Measurements from ENCODE around the gene RAD52.
"Not testable (repeated sequence)": the region's sequence is repeated elsewhere in the genome, so short reads cannot be mapped to it uniquely, and the experiment has no call there.

The RAD52 gene

DNA sequence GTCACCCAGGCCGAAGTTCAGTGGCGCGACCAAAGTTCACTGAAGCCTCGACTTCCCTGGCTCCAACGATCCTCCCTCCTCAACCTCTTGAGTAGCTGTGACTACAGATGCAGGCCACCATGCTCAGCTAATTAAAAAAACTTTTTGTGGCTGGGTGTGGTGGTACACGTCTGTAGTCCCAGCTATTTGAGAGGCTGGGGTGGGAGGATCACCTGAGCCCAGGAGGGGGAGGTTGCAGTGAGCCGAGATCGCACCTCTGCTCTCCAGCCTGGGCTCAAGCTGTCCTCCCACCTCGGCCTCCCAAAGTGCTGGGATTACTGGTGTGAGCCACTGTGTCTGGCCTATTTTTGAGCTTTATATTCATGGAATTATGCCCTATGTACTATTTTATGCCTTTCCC lies 18.1 kb upstream of the RAD52 start:
- no peak for DNase-seq (ENCODE audit: low spot score)

DNA sequence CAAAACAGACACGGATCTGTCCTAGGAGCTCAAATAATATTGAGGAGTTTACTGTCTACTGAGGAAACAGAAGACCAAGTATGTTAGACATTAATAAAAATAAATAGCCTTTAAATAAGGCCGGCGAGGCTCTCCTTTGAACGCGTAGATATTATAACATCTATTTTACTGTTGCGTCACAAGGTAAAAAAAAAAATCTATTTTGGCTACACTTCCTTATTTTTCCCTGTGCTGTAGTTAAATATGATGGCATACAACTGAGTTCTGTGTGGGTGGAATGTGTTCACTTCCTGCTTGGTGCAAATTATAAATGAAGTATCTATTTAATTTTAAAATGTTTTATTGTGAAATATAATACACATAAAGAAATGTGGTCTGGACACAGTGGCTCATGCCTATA lies 17.2 kb upstream of the RAD52 start:
- DNase-seq (ENCODE audit: low spot score): no peak

DNA sequence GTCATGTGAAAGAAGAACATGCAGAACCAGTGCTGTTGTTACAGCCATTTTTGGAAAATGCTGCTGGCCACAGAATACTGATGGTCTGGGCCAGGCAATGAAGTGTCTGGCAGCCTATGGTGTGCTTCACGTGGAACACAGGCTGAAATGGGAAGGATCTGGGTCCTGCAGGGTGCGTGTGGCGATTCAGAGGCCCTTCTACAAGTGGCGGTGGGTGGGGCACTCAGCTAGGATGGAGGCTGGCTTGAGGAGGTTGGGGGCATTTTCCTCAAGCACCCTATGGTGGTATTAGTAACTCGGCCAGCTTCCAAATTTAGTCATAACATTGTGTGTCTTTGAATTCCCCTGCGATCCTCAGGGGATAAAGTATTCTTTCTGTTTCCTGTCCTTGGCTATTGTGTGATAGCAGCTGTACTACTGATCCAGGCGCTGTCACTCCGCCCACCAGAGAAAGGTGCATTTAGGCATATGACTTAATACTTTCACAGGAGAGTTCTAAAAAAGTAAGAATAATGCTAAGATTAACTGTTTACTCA lies 9.2 kb upstream of the RAD52 start:
- DNase-seq (ENCODE audit: low spot score): no peak

DNA sequence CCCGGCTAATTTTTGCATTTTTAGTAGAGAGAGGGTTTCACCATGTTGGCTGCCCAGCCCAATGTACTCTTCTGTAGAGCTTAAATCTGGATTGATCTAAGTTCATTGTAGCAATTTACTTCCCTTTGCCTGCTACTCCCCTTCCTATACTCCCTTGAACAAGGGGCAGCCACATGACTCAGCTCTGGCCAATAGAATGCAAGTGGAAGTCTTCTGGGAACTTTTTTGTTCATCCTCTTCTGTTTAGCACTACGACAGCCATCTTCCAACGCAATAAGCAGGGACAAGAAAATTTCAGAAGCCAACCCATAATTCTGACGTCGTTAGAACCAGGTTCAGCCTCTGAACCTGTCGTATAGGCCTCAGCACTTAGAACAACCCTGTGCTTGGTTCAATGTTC lies 6.4 kb upstream of the RAD52 start:
- DNase-seq (ENCODE audit: low spot score): no peak

DNA sequence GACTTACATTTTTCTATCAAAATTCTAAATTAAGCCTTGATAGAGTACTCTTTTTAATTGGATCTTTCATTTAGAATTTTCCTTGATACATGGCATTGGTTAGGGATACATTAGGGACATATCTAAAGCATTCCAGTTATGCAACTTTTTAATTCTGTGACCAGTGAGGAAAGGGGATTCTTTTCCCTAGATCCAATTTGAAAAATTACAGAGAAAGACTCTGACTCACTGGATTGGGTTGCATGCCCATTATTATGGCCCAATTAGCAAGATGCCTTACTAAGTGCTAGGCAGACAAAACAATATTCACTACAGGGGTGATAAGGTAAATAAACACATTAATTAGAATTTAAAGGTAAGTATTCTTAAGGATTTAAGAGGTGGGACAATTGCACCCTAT lies 5.2 kb upstream of the RAD52 start:
- DNase-seq (ENCODE audit: low spot score): no peak

DNA sequence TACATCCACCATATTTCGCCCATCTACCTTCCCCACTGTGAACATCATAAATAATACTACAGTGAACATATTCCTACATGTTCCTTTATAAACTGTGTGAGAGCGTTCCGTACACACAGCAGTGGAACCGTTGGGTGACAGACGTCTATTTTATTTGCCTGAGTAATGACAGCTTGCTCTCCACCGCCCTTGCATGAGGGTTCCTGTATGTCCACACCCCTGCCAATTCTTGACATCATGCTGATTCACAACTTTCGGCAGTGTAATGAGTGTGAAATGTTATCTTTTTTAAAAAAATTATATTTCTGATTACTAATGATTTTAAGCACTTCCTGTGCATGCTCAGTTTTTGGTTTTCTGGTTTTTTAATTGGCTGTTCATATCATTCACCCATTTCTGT lies 4.3 kb upstream of the RAD52 start:
- peak; percentile 97 for DNase-seq (ENCODE audit: low spot score)

DNA sequence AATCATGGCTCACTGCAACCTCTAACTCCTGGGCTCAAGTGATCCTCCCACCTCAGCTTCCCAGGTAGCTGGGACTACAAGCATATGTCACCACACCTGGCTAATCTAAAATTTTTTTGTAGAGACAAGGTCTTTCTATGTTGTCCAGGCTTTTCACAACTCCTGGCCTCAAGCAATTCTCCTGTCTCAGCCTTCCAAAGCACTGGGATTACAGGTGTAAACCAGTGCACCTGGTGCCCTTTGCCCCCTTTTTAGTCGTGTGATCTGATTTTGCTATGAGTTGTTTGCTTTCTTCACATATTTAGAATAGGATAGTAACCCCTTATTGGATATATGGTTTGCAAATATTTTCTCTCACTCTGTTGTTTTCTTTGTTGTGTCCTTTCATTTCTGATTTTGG lies 1.7 kb upstream of the RAD52 start:
- no peak for DNase-seq (ENCODE audit: low spot score)

DNA sequence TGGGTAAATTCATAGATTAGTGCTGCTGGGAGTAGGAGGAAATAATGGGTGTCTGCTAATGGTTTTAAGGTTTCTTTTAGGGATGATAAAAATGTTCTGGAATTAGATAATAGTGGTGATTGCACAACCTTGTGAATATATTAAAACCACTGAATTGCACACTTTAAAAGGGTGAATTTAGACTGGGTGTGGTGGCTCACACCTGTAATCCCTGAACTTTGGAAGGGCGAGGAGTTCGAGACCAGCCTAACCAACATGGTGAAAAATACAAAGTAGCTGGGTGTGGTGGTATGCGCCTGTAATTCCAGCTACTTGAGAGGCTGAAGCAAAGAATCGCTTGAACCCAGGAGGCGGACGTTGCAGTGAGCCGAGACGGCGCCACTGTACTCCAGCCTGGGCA lies 1.3 kb downstream of the RAD52 start:
- DNase-seq (ENCODE audit: low spot score): no peak

DNA sequence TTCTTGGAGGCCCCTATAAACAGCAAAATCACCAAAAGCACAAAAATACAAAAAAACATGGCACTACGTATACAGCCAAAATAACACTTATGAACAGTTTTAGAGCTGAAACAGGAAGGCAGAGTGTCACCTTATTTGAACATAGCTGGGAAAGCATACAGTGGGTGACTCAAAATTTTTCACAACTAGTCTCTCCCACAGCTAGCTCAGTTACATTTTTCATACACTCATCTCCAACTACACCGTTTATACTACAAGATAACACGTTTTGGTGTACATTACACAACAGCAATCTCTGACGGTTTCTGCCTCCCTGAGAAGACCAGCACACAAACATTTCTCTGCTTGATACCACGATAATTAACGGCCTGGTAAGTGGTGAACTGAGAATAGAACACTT lies 2.9 kb downstream of the RAD52 start:
- peak; percentile 32 for DNase-seq (ENCODE audit: low spot score)

DNA sequence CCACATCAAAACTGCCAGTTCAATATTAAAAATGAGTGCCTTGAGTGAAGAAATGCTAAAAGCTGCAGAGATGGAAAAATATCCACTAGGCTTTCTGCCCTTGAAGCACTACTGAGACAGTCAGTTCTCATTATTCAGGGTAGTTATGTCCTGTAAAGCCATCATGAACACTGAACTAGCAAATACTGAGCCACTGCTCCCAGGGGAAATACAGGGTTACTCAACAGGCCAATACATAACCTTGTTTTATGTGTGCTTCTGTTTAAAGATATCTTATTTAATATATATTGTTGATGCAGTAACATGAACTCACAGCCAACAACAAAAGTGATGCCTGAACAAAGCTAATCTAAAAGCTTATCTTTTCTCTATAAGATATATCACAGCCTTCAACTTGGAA lies 3.3 kb downstream of the RAD52 start:
- DNase-seq (ENCODE audit: low spot score): no peak

DNA sequence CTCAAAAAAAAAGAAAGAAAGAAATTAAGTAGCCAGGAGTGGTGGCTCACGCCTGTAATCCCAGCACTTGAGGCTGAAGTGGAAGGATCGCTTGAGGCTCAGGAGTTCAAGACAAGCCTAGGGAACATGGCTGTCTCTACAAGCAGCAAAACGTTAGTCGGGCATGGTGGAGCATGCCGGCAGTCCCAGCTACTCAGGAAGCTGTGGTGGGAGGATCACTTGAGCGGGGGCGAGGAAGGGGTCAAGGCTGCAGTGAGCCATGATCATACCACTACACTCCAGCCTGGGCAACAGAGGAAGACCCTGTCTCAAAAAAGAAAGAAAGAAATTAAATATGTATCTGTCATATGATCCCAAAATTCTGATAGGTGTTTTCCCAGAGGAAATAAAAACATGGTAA lies 5.3 kb downstream of the RAD52 start:
- DNase-seq (ENCODE audit: low spot score): no peak

DNA sequence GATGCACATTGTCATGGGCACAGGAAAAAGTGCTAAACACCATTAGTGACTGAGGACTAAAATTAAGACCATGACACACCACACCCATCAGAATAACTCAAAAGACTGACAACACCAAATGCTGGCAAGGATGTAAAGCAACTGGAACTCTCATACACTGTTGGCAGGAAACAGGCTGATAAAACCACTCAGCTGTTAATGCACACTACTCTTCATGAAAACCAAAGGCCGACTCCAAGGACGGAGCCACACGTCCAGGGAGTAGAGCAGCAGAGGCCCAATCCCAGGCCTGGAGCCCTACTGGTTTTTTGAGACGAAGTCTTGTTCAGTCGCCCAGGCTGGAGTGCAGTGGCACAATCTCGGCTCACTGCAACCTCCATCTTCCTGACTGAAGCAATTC lies 6.4 kb downstream of the RAD52 start:
- no peak for DNase-seq (ENCODE audit: low spot score)

DNA sequence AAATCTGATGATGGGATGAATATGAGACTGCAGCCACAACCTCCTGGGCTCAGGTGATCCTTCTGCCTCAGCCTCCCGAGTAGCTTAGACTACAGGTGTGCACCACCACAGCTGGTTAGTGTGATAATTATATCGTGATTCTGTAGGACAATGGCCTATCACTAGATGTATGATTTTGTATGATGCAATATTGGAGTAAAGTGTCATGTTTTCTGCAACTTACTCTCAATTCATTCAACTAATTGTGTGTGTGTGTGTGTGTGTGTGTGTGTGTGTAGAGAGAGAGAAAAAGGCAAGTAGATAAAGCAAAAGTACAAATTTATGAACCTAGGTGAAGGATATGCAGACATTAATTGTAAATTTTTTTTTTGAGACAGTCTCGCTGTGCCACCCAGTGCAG lies 10.7 kb downstream of the RAD52 start:
- no peak for DNase-seq (ENCODE audit: low spot score)

DNA sequence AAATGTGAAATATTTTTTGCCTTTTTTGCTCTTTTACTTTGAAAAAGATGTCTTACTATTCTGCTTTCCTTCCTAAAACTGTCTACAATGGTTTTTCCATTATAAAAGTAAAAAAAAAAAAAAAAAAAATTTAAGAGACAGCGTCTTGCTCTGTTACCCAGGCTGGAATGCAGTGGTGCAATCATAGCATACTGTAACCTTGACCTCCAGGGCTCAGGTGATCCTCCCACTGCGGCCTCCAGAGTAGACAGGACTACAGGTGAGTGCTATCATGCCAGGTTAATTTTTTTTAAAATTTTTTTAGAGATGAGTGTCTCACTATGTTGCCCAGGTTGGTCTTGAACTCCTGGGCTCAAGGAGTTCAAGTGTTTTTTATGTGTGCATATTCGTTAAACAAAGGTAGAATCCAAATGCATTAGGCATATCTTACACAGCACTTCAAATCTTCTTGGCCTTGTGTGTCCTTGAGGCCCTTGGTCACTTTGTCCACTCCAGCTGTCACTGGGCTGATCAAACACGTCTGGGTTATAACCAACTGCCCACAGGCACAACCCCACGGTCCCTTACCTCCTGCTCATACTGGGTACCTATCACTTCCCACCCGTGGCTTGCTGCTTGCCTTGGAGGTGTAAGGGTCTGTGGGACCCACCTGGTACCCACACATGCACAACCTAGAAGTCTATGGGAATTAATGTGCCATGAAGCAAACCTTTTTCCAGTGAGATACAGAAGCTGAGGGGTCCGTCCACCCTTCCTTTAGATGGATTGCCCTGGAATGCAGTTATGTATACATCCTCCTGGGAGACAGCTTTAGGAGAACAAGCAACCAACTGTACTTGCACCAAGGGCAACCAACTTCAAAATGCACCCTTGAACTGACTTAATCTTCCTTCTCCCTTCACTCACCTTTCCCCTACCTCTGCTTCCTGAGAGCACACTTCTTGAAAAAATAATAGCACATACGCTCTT lies 12.8 kb downstream of the RAD52 start:
- DNase-seq (ENCODE audit: low spot score): no peak

DNA sequence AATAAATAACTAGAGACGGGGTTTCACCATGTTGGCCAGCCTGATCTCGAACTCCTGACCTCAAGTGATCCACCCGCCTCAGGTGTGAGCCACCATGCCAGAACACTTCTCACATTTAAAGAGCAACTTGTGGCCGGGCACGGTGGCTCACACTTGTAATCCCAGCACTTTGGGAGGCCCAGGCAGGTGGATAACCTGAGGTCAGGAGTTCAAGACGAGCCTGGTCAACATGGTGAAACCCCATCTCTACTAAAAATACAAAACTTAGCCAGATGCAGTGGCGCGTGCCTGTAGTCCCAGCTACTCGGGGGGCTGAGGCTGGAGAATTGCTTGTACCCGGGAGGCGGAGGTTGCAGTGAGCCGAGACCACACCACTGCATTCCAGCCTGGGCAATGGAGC lies 13.6 kb downstream of the RAD52 start:
- not testable (repeated sequence) for DNase-seq (ENCODE audit: low spot score)

DNA sequence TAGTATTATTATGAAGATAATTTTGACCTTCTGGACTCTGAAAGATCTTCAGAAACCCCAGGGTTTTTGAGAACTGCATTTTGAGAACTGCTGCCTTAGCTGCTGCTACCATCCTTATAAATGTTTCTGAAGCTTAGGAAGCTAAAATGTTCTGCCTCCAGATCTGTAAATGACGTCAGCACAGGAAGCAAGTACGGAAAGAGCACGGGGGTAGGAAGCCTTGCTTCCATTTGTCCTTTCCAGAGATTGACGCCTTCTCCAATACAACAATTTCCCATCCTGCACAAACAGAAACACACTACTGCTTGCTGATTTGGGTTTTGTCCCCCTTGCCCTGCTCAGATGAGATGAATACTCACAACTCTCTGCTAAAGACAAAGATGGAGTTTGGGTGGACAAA lies 17.9 kb downstream of the RAD52 start:
- no peak for DNase-seq (ENCODE audit: low spot score)

DNA sequence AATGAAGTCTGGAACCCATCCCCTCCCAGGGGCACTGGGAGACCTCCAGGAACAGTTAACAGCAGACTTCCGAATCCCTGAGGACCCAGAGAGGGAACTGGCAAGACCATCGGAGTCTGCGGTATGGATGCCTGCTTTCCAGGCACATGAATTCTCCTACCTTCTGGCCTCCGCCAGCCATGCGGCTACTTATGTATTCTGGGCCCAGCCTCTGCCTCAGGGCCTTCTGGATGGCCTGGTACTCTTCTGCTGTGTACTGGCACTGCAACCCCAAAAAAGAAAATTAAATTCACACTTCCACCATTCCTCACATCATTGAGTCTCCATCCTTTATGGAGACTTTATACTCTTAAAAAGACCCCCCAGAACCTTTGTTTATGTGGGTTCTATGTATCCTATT lies 18.4 kb downstream of the RAD52 start:
- DNase-seq (ENCODE audit: low spot score): no peak

DNA sequence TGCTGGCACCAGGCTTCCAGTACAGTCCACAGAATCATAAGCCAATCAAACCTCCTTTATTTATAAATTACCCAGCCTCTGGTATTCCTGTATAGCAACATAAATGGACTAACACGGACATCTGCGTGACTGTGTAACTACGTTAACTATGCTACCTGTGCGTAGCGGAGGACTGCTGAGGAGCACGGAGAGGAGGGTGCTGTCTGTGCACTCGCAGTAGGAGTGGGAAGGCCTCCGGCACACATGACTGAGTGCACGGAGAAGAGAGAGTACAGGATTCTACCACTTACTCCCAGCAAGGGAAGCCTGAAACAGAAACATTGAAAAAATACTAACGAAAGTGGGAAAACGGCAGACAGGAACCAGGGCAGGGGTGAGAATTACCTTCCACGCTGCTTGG lies 22.9 kb downstream of the RAD52 start:
- no peak for DNase-seq (ENCODE audit: low spot score)

DNA sequence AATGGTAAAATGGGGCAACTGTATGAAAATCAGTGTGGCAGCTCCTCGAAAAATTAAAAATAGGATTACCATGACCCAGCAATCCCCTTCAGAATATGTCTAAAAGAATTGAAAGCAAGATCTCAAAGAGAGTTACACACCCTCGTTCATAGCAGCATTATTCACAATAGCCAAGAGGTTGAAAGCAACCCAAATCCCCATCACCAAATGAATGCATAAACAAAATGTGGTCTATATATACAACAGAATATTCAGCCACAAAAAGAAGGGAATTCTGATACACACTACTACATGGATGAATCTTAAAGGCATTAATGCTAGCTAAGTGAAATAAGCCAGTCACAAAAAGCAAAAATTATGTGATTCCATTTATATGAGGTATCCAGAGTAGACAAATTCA lies 27.2 kb downstream of the RAD52 start:
- DNase-seq (ENCODE audit: low spot score): no peak

DNA sequence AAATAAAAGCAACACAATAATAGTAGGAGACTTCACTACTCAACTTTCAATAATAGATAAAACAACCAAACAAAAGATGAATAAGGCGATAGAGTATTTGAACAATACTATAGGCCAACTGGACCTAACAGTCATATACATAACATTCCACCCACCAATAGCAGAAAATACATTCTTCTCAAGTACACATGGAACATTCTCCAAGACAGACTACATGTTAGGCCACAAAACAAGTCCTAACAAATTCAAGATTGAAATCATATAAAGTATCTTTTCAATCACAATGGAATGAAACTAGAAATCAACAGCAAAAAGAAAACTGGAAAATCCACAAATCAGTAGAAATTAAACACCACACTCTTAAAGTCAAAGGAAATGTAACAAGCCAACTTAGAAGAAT lies 28.8 kb downstream of the RAD52 start:
- DNase-seq (ENCODE audit: low spot score): no peak

DNA sequence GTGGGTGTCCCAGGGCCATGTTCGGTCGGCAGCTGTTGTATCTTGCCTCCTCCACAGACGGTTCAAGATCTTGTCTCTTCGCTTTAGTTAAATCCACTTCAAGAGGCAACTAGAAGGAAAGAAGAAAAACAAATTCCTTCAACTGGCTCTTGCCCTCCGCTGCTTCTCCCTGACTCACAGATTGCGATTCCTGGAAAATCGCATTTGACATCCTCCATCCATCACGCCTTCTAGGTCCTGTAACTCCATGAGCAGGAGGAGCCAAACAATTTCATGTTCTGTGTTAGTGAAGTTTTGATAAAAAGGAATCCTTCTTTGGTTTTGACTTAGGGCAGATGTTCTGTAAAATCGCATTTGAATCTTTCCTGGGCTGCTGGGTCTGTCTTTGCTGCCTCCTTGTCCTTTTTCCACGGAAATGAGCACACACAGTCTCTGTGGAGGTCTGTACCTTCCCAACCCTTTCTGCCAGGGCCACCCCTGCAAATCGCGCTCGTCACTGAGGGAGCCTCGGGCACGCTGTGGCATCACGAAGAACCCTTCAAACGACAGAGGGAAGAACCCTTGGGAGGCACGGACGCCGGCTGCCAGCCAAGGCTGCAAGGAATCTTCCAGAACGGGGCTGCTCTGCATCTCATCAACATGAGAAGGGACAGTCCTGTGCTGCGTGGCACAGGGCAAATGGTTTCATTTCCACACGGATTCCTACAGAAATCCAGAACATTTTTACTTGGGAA lies 32.6 kb downstream of the RAD52 start:
- no peak for DNase-seq (ENCODE audit: low spot score)

DNA sequence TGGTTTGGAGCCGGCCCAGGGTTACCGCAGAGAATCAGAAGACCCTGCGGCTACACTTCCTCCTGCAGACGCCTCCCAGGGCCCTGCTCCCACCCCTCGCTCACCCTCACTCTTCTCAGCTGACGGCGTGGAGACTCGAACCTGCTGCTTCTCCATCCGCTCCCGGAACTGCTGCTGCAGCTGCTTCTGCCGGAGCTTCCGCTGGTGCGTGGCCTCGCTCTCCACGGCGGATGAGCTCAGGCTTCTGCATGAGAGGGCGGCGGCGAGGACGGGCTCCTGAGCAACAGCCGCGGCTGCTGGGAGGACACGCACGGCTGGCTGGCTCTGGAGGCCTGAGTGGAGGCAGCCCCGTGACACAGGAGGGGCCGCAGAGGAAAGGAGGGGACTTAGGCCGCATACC lies 33.3 kb downstream of the RAD52 start:
- no peak for DNase-seq (ENCODE audit: low spot score)

DNA sequence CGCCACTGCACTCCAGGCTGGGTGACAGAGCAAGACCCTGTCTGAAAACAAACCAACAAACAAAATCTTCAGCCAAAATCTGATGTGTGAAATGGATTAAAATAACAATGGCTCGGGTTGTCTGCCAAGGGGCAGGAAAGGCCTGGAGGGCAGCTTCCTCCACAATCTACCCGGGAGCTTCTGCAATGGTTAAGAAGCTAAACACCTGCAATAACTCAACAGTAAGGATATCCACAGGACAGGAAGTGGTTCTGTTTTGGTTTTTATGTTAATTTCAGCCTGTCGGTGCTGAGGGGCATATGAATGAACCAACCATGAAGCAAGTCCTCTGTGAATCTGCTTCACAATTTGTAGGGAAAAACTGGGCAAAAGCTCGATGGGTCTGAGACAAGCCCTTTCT lies 34.4 kb downstream of the RAD52 start:
- no peak for DNase-seq (ENCODE audit: low spot score)
